Measurements from ENCODE around the gene NHERF1. TPM values are rescaled to one million over a fixed set of nuclear protein-coding genes. Genes with fewer than 3 reads are reported as not detected.
A peak's percentile ranks its signal among the peaks of the same experiment; 100 is the strongest.

NHERF1 gene
- total RNA-seq, 1 experiment from 2014 or later: 21.3 TPM

- DNase-seq (ENCODE audit: extremely low read depth, low read depth): no peak
These were observed 17.2 kb upstream of the NHERF1 start for GRCh38 chr17:74731347-74731605.

GRCh38 chr17:74732042-74732867 is 16.2 kb upstream of the NHERF1 start:
- no peak for DNase-seq (ENCODE audit: extremely low read depth, low read depth)

GRCh38 chr17:74733365-74734122 is 14.9 kb upstream of the NHERF1 start:
- no peak for DNase-seq (ENCODE audit: extremely low read depth, low read depth)

DNA sequence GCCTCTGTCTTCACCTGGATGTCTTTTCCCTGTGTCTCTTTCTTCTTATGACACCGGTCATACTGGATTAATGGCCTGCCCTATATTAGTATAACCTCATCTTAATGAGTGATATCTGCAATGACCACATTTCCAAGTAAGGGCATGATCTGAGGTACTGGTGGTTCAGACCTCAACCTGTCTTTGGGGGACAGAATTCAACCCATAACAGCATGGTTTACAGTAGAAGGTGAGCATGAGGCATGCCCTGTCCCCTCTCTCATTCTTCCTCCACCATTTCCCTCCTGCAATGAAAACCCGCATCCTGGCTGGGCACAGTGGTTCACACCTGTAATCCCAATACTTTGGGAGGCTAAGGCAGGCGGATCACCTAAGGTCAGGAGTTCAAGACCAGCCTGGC is 14.2 kb upstream of the NHERF1 start:
- no peak for DNase-seq (ENCODE audit: extremely low read depth, low read depth)

DNA sequence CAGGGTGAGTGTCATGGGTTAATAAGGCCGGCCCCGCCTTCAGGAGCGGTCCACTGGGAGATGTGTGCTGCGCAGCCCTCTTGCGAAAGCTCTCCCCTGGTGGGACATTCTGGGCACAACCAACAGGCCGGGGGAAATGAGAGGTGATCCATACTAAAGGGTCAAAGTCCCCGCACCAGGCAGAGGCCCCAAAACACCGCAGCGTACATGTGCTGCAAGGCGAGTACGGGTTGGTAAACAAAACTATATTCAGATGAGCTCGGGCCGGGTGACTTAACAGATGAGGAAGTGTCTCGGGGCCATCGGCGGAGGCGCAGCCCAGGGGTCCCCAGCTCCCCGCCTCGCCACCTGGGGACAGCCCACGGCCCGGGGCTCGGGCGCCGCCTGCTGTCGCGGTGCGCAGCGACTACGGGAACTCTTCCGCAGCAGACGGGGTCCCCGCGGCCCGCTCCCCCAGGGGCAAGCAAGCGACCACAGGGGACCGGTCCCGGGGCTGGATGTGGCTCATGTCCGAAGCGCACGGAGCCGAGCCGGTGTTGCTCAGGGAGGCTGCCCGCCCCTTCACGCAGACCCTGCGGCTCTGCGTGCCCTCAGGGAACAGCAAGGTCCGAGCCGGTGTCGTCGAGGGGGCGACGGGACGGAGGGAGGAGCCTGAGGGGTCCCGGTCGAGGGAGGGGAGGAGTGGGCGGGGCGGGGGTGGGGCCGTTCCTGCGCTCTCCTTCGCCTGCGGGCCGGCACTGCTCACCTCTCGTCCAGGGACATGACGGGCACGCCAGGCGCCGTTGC is 11.7 kb upstream of the NHERF1 start, which contains the start of gene RAB37:
RAB37 (plus strand) TSS at position 744 of the 786 bp plus-strand sequence; CDS start at position 761, 17 bp downstream.
- no peak for DNase-seq (ENCODE audit: extremely low read depth, low read depth)

DNA sequence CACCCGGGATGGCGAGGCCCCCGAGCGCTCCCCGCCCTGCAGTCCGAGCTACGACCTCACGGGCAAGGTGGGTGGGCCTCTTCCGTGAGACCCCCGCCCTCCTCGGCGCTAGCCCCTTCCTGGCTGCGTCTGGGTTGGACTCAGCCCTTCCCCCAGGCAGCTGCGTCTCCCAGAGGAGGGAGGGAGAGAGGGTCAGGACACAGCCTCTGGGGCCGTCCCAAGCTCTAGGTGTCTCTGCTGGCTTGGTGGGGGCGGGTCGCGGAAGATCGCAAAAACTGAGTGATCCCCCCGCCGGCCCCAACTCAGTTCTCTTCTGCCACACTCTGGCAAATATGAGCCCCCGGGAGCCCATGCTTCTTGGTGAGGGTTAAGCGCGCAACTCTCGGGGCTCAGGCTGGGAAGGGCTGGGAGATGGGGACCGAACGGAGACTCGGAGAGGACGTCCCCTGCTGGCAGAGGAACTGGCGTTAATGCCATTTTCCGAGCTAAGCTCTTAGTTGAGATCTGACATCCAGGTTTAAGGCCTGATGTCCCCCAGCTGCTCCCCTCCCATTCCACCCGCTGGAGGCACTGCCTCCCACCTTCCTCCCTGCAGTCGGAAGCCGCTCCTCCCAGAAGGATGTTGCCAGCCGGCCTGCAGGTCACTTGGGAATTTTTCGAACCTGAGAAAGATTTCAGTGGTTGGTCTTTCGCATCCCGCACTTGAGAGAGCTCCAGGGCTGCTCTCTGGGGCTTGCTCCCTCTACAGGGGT is 11.0 kb upstream of the NHERF1 start:
- DNase-seq (ENCODE audit: extremely low read depth, low read depth): no peak

DNA sequence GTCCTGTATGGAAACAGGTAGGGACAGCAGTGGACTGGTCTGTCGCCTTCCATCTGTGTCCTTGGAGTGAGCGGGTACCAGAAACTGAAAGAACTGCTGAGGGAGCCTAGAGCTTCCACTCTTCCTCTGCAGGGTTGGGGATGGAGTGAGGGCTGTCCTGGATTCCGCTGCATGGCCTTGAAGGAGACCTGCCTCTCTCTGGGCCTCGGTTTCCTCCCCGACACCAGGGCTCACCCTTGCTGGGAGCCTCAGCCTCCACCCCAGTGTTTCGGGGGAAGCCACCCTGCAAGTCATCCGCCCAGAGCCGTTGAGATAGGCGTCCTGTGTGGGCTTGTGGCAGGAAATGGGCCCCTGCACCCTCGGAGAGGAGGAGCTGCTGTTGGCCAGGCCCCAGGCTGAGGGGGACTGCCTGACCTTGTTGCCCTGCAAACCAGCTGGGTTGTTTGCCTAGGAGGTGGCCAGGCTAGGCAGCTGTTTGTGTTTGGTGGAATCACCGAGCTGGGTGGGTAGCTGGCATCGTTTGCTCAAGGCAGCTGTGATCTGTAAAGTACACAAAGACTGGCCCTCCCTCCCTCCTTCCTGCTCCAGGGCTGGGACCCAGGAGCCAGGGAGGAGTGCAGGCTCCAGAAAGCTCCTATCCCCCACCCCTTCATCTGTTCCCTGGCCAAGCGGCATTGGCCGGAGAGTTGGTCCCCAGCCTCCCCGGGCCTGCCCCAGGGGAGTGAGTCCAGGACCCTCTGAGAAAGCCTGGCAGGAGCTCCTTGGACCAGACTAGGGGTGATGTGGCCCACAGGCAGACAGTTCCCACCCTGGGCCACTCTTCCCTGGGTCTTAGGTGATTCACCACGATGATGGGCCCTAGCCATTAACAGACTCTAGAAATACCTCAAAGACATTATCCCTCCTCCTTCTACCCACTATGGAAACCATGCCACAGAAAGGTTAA is 10.1 kb upstream of the NHERF1 start:
- no peak for DNase-seq (ENCODE audit: extremely low read depth, low read depth)

- DNase-seq (ENCODE audit: extremely low read depth, low read depth): no peak
These were observed 9.1 kb upstream of the NHERF1 start for GRCh38 chr17:74739227-74739831.

DNA sequence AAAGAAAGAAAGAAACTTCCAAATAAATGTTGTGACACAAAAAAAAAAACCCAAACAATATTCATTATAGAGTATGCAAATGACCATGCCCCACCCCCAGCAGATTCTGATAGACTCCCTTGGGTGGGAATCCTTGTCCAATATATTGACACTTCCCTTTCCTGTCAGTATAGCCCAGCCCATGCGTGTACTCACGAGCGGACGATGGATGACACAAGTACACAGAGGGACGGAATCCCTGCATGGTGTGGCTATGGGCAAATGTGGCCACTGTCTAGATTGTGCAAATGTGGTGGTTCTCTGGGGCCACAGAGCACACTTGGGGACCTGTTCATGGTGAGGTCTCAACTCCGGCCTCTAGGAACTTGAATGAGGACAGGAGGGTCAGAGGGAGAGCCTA is 8.3 kb upstream of the NHERF1 start:
- no peak for DNase-seq (ENCODE audit: extremely low read depth, low read depth)

DNA sequence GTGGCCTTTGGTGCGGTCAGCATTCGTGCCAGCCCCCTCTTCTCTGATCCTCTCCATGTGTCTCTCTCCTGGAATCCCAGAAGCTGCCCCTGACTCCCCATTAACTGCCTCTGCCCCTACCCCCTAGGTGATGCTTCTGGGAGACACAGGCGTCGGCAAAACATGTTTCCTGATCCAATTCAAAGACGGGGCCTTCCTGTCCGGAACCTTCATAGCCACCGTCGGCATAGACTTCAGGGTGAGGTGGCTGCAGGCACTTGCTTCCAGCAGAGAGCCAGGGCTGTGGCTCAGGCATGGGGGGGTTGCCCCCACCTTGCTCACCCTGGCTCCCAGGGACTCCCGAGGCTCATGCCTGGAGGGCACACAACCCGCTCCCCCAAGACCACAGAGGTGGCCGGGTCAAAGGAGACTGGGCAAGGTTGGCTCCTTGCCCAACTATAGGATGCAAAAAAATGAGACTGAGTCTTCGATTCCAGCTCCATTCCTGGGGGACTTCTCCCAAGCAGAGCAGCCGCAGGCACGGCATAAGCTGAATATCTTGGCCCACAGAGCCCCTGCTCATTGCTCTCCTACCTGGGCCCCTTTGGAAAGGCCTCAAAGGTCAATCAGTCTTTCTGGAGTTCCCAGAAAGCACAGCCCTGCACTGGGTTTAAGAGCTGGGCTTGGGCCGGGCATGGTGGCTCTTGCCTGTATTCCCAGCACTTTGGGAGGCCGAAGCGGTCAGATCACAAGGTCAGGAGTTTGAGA is 7.6 kb upstream of the NHERF1 start:
- no peak for DNase-seq (ENCODE audit: extremely low read depth, low read depth)

- DNase-seq (ENCODE audit: extremely low read depth, low read depth): no peak
These were observed 6.3 kb upstream of the NHERF1 start for GRCh38 chr17:74742153-74742515.

DNA sequence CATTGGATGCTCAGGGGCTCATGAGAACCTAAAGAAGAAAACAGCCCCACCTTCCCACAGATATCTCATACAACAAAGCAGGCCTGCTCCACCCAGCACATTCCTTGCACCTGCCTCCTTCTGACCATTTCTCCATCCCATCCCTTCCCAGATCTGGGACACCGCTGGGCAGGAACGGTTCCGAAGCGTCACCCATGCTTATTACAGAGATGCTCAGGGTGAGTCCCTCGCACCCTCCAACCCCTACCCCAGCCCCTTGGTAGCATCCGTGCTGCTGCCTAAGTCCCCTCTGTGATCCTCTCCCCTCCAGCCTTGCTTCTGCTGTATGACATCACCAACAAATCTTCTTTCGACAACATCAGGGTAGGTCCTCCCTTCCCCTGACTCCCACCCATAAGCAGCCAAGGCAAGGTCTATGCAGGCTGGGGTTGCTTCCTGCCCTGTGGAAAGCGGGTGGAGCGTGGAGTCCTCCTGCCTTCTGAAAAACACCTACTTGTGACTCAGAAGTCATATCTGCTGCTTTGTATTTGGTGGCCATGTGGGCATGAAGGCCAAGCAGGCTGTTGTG is 5.4 kb upstream of the NHERF1 start:
- no peak for DNase-seq (ENCODE audit: extremely low read depth, low read depth)

GRCh38 chr17:74743755-74744154 is 4.7 kb upstream of the NHERF1 start:
- no peak for DNase-seq (ENCODE audit: extremely low read depth, low read depth)

GRCh38 chr17:74744349-74744713 is 4.1 kb upstream of the NHERF1 start:
- DNase-seq (ENCODE audit: extremely low read depth, low read depth): no peak

DNA sequence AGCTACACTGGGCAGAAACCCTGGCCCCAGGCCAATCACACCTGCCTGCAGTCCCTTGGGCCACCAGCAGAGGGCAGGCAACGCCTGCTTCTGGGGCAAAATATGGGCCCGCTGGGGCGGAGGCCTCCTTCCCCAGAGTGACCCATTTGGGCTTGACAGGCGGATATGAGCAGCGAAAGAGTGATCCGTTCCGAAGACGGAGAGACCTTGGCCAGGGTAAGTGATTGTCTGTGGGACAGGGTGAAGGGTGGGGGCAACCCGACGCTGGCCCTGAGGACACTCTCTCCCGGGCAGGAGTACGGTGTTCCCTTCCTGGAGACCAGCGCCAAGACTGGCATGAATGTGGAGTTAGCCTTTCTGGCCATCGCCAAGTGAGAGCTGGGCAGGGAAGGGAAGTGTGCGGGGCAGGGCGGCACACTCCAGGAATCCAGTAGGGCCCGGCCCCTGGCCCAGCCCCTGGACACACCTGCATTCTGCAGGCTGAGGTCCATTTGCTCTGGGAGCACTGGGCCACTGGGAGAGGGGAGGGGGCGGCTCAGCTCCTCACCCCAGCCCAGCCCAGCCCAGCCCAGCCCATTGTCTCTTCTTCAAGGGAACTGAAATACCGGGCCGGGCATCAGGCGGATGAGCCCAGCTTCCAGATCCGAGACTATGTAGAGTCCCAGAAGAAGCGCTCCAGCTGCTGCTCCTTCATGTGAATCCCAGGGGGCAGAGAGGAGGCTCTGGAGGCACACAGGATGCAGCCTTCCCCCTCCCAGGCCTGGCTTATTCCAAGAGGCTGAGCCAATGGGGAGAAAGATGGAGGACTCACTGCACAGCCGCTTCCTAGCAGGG is 3.5 kb upstream of the NHERF1 start:
- peak; percentile 73 for DNase-seq (ENCODE audit: extremely low read depth, low read depth)

GRCh38 chr17:74745548-74746177 is 2.8 kb upstream of the NHERF1 start:
- no peak for DNase-seq (ENCODE audit: extremely low read depth, low read depth)

GRCh38 chr17:74746376-74746775 is 2.1 kb upstream of the NHERF1 start:
- no peak for DNase-seq (ENCODE audit: extremely low read depth, low read depth)

Measured in NCI-H460 (cell line).